Mammary epithelial cell (primary cell): ENCODE results near the gene CCL27.

Experiments
- EZH2 ChIP-seq: IDR thresholded peaks from 2 replicates; pipeline ENCODE4 v1.6.1; 2012; ENCODE audit warnings: low read length, inconsistent platforms, borderline replicate concordance
- TF ChIP-seq, protein P1 (sequence below), 2 donors: IDR thresholded peaks in 1 of 2; conservative IDR thresholded peaks in 1 of 2; 2 replicates each; pipeline ENCODE4 v1.5.1; 2011 to 2012; ENCODE audit warnings: inconsistent platforms in 2 of 2, low read length in 2 of 2, mild to moderate bottlenecking in 2 of 2, control low read depth in 1 of 2, low read depth in 1 of 2; ENCODE audit not compliant: insufficient read depth in 1 of 2; ENCODE audit errors: extremely low read depth in 1 of 2

DNA sequence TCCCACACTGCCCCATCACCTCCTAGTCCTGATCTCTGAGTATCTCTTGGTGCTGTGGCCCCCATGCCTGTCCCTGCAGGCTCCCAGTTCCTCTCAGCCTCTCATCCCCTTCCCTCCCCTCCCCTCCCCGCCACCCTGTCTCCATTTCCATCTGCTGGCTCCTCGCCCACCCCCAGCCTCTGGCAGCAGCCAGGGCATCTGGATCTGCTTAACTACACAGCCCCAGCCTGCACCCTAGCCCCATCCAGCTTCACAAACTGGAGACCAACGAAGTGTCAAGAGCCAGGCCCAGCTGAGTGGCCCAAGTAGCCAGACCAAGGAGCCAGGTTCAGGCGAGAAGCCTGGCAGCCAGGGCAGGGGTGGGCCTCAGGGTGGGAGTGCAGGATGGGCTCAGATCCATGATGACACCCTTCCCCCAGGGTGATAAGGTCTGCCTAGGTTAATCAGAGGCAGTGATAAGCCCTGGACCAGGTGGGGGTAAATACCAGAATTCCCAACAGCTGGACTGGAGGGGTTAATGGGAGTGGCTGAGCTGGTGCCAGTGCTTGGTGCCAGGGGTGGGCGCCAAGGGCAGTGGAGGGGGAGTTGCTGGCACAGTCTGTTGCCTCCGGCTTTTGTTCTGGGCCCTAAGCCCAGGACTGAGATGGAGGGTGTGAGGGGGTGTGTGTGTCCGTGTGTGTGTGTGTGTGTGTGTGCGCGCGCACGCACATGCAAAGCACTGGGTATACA is 8.0 kb downstream of the CCL27 start:
- TF ChIP-seq, protein P1, sequence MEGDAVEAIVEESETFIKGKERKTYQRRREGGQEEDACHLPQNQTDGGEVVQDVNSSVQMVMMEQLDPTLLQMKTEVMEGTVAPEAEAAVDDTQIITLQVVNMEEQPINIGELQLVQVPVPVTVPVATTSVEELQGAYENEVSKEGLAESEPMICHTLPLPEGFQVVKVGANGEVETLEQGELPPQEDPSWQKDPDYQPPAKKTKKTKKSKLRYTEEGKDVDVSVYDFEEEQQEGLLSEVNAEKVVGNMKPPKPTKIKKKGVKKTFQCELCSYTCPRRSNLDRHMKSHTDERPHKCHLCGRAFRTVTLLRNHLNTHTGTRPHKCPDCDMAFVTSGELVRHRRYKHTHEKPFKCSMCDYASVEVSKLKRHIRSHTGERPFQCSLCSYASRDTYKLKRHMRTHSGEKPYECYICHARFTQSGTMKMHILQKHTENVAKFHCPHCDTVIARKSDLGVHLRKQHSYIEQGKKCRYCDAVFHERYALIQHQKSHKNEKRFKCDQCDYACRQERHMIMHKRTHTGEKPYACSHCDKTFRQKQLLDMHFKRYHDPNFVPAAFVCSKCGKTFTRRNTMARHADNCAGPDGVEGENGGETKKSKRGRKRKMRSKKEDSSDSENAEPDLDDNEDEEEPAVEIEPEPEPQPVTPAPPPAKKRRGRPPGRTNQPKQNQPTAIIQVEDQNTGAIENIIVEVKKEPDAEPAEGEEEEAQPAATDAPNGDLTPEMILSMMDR (conservative IDR thresholded peaks at IDR 0.05 in 1 of 2, IDR thresholded peaks at IDR 0.05 in 1 of 2; ENCODE audit: extremely low read depth in 1 of 2, insufficient read depth in 1 of 2, low read depth in 1 of 2, low read length in 2 of 2) = no peak
- no peak for TF ChIP-seq EZH2
